ENCODE results near the gene FHOD3.

Gene FHOD3

GRCh38 chr18:36326771-36327170 is 29.3 kb downstream of the FHOD3 start:
- no peak overlapping the region for H3K4me3 ChIP-seq (ENCODE audit: low read depth, low read length)

GRCh38 chr18:36327352-36328316 is 30.1 kb downstream of the FHOD3 start:
- DNase-seq (ENCODE audit: low read depth): no peak
- no peak for TF ChIP-seq CTCF (IDR thresholded peaks at IDR 0.05; ENCODE audit: control insufficient read depth, extremely low read depth, insufficient read depth)
- H3K4me3 ChIP-seq (ENCODE audit: low read depth, low read length): no peak overlapping the region

More at GRCh38 chr18:36326771-36327170, 29.3 kb downstream of the FHOD3 start:
- DNase-seq (ENCODE audit: low read depth): no peak
- no peak for TF ChIP-seq CTCF (IDR thresholded peaks at IDR 0.05; ENCODE audit: control insufficient read depth, extremely low read depth, insufficient read depth)

- no peak for DNase-seq (ENCODE audit: low read depth)
- no peak for TF ChIP-seq CTCF (IDR thresholded peaks at IDR 0.05; ENCODE audit: control insufficient read depth, extremely low read depth, insufficient read depth)
- H3K4me3 ChIP-seq (ENCODE audit: low read depth, low read length): no peak overlapping the region
Observed at GRCh38 chr18:36328385-36328858, 30.9 kb downstream of the FHOD3 start.

GRCh38 chr18:36328916-36329315 is 31.4 kb downstream of the FHOD3 start:
- DNase-seq (ENCODE audit: low read depth): no peak
- TF ChIP-seq CTCF (IDR thresholded peaks at IDR 0.05; ENCODE audit: control insufficient read depth, extremely low read depth, insufficient read depth): no peak
- no peak overlapping the region for H3K4me3 ChIP-seq (ENCODE audit: low read depth, low read length)

- TF ChIP-seq CTCF (IDR thresholded peaks at IDR 0.05; ENCODE audit: control insufficient read depth, extremely low read depth, insufficient read depth): no peak
- DNase-seq (ENCODE audit: low read depth): no peak
- H3K4me3 ChIP-seq (ENCODE audit: low read depth, low read length): no peak overlapping the region
Observed at GRCh38 chr18:36329684-36330434, 32.3 kb downstream of the FHOD3 start.

GRCh38 chr18:36330435-36331052 is 33.0 kb downstream of the FHOD3 start:
- no peak for DNase-seq (ENCODE audit: low read depth)
- no peak for TF ChIP-seq CTCF (IDR thresholded peaks at IDR 0.05; ENCODE audit: control insufficient read depth, extremely low read depth, insufficient read depth)
- no peak overlapping the region for H3K4me3 ChIP-seq (ENCODE audit: low read depth, low read length)

Measured in LNCaP clone FGC (cell line).